H9 (cell line): ENCODE data around the gene MGAT5. TPM values are rescaled to one million over a fixed set of nuclear protein-coding genes. Genes with fewer than 3 reads are reported as not detected.

ENCODE experiments used
- DNase-seq: peaks from one replicate; pipeline ENCODE4 v3.0.0-alpha.2; 2017
- H2AFZ ChIP-seq: one replicate; pipeline ENCODE4 v1.6.1; 2013; ENCODE audit warnings: mild to moderate bottlenecking, low read length, control low read depth, moderate library complexity
- H2AK5ac ChIP-seq: 2 replicates; pipeline ENCODE4 v1.6.1; 2013; ENCODE audit warnings: low read length, control low read depth, mixed read lengths; ENCODE audit not compliant: insufficient read length
- H2BK120ac ChIP-seq: one replicate; pipeline ENCODE4 v1.6.1; 2013; ENCODE audit warnings: low read depth, mild to moderate bottlenecking, low read length, control low read depth, inconsistent platforms; ENCODE audit not compliant: poor library complexity, severe bottlenecking
- H2BK12ac ChIP-seq: 2 replicates; pipeline ENCODE4 v1.6.1; 2013; ENCODE audit warnings: low read length, control low read depth, mixed read lengths, low read depth; ENCODE audit not compliant: insufficient read length
- H2BK15ac ChIP-seq: 2 replicates; pipeline ENCODE4 v1.6.1; 2013; ENCODE audit warnings: low read depth, low read length, control low read depth
- H2BK20ac ChIP-seq: one replicate; pipeline ENCODE4 v1.6.1; 2013; ENCODE audit warnings: low read depth, mild to moderate bottlenecking, low read length, control low read depth, inconsistent platforms; ENCODE audit not compliant: poor library complexity, severe bottlenecking
- H2BK5ac ChIP-seq: 2 replicates; pipeline ENCODE4 v1.6.1; 2013; ENCODE audit warnings: low read length, control low read depth, mixed read lengths; ENCODE audit not compliant: insufficient read length
- H3K14ac ChIP-seq: 2 replicates; pipeline ENCODE4 v1.6.1; 2013; ENCODE audit warnings: low read length, control low read depth; ENCODE audit not compliant: insufficient read depth
- H3K18ac ChIP-seq: 2 replicates; pipeline ENCODE4 v1.6.1; 2013; ENCODE audit warnings: low read depth, mild to moderate bottlenecking, mixed read lengths, low read length, control low read depth; ENCODE audit not compliant: insufficient read length
- H3K23ac ChIP-seq: 2 replicates; pipeline ENCODE4 v1.6.1; 2013; ENCODE audit warnings: low read length, control low read depth, mixed read lengths, low read depth; ENCODE audit not compliant: insufficient read length
- H3K23me2 ChIP-seq: 2 replicates; pipeline ENCODE4 v1.6.1; 2013; ENCODE audit warnings: low read depth, mild to moderate bottlenecking, mixed read lengths, low read length, control low read depth; ENCODE audit not compliant: insufficient read length, poor library complexity, severe bottlenecking
- H3K27ac ChIP-seq: 2 replicates; pipeline ENCODE4 v1.5.1; 2013; ENCODE audit warnings: low read length, control low read depth, mixed read lengths, low read depth; ENCODE audit not compliant: insufficient read length
- H3K27me3 ChIP-seq: 2 replicates; pipeline ENCODE4 v1.6.1; 2013; ENCODE audit warnings: low read length, control low read depth, inconsistent platforms; ENCODE audit not compliant: insufficient read depth
- H3K4ac ChIP-seq: 2 replicates; pipeline ENCODE4 v1.6.1; 2013; ENCODE audit warnings: low read depth, mild to moderate bottlenecking, control low read depth, inconsistent platforms, low read length, moderate library complexity
- H3K4me1 ChIP-seq: 2 replicates; pipeline ENCODE4 v1.6.1; 2013; ENCODE audit warnings: low read length, control low read depth, inconsistent platforms; ENCODE audit not compliant: insufficient read depth
- H3K4me2 ChIP-seq: 2 replicates; pipeline ENCODE4 v1.6.1; 2013; ENCODE audit warnings: low read length, control low read depth, mixed read lengths; ENCODE audit not compliant: insufficient read length, insufficient read depth
- H3K56ac ChIP-seq: 2 replicates; pipeline ENCODE4 v1.6.1; 2013; ENCODE audit warnings: low read depth, mild to moderate bottlenecking, mixed read lengths, low read length, control low read depth; ENCODE audit not compliant: insufficient read length
- H3K79me1 ChIP-seq: 2 replicates; pipeline ENCODE4 v1.6.1; 2013; ENCODE audit warnings: low read depth, mild to moderate bottlenecking, moderate library complexity, low read length, control low read depth, inconsistent platforms; ENCODE audit not compliant: insufficient read depth, poor library complexity, severe bottlenecking
- H3K79me2 ChIP-seq: 2 replicates; pipeline ENCODE4 v1.6.1; 2013; ENCODE audit warnings: low read length, control low read depth, inconsistent platforms; ENCODE audit not compliant: insufficient read depth
- H3K9ac ChIP-seq: 2 replicates; pipeline ENCODE4 v1.6.1; 2013; ENCODE audit warnings: low read length, control low read depth, mixed read lengths; ENCODE audit not compliant: insufficient read length; ENCODE audit errors: extremely low read depth
- H3K9me3 ChIP-seq: one replicate; pipeline ENCODE4 v1.6.1; 2013; ENCODE audit warnings: low read depth, low read length, inconsistent platforms; ENCODE audit not compliant: control insufficient read depth
- H3T11ph ChIP-seq: one replicate; pipeline ENCODE4 v1.6.1; 2013; ENCODE audit warnings: mild to moderate bottlenecking, low read length, control low read depth, inconsistent platforms
- H4K20me1 ChIP-seq: one replicate; pipeline ENCODE4 v1.6.1; 2013; ENCODE audit not compliant: control insufficient read depth, insufficient read length, insufficient read depth
- H4K5ac ChIP-seq: 2 replicates; pipeline ENCODE4 v1.6.1; 2013; ENCODE audit warnings: low read depth, mild to moderate bottlenecking, mixed read lengths, low read length, control low read depth; ENCODE audit not compliant: insufficient read length
- H4K8ac ChIP-seq: replicated peaks from 2 replicates; pipeline ENCODE4 v1.6.1; 2013; ENCODE audit warnings: low read length, control low read depth, mixed read lengths, low read depth; ENCODE audit not compliant: insufficient read length
- H4K91ac ChIP-seq: 2 replicates; pipeline ENCODE4 v1.6.1; 2013; ENCODE audit warnings: low read depth, mild to moderate bottlenecking, moderate library complexity, mixed read lengths, low read length, control low read depth; ENCODE audit not compliant: insufficient read length
- H3K27ac Mint-ChIP-seq, 3 experiments: 2 replicates in 2 of 3; 3 replicates in 1 of 3; pipeline ENCODE4 v1.8.0; 2020 to 2021; ENCODE audit warnings: mixed read lengths in 3 of 3, mild to moderate bottlenecking in 1 of 3, moderate library complexity in 1 of 3
- H3K27me3 Mint-ChIP-seq: 2 replicates; pipeline ENCODE4 v1.8.0; 2021; ENCODE audit warnings: low read depth, mild to moderate bottlenecking, moderate library complexity, mixed read lengths
- H3K36me3 Mint-ChIP-seq, 3 experiments: 2 replicates in 2 of 3; 3 replicates in 1 of 3; pipeline ENCODE4 v1.8.0; 2020 to 2021; ENCODE audit warnings: low read depth in 3 of 3, mixed read lengths in 3 of 3; ENCODE audit not compliant: insufficient read depth in 1 of 3
- H3K4me1 Mint-ChIP-seq, 2 experiments: 2 replicates each; pipeline ENCODE4 v1.8.0; 2020; ENCODE audit warnings: mixed read lengths in 2 of 2
- H3K4me3 Mint-ChIP-seq, 2 experiments: 2 replicates in 1 of 2; 3 replicates in 1 of 2; pipeline ENCODE4 v1.8.0; 2020 to 2021; ENCODE audit warnings: mild to moderate bottlenecking in 2 of 2, mixed read lengths in 2 of 2, moderate library complexity in 1 of 2
- H3K9me3 Mint-ChIP-seq, 2 experiments: 2 replicates in 1 of 2; 3 replicates in 1 of 2; pipeline ENCODE4 v1.8.0; 2020; ENCODE audit warnings: mild to moderate bottlenecking in 2 of 2, mixed read lengths in 2 of 2, moderate library complexity in 1 of 2
- WGBS: extraction: QIAGEN DNeasy Blood & Tissue Kit; methylation state at CpG from one replicate; pipeline ENCODE4 v1.1.7; 2013; ENCODE audit warnings: missing lambda C conversion rate, low lambda C conversion rate, mixed read lengths; ENCODE audit not compliant: insufficient read length; ENCODE audit errors: extremely low coverage; 5-methylcytosine and 5-hydroxymethylcytosine counted together
- total RNA-seq: library from RNA; stranded (reverse); gene quantifications from 2 replicates; pipeline ENCODE4 v1.2.1, GENCODE V29; 2021
- TF ChIP-seq, protein P1 (sequence below): fragments of 200-600 bp; sonication (generic); conservative IDR thresholded peaks from 3 replicates; pipeline ENCODE4 v1.8.0; 2021; ENCODE audit warnings: antibody characterized with exemption, mild to moderate bottlenecking

Gene MGAT5
- total RNA-seq, 1 experiment from 2014 or later = 25.7 TPM

DNA sequence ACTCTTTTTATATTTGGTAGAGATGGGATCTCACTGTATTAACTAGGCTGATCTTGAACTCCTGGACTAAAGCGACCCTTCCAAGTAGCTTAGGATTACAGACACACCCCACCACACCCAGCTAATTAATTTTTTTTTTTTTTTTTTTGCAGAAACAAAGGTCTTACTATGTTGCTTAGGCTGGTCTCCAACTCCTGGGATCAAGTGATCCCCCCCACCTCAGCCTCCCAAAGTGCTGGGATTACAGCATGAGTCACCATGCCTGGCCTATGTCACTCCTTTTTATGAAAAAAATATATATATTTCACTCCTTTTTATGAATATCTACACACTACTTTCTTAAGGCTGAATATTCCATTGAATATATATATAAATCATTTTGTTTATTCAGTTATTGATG lies 162.8 kb downstream of the MGAT5 start:
- Histone ChIP-seq H2BK5ac (no peak overlapping the region), H3K27ac (no peak overlapping the region), H4K91ac (no peak overlapping the region), H3K23me2 (no peaks in the 10 kb centered on the region), H3K4ac (no peak overlapping the region), H2BK15ac (no peak overlapping the region), H3K18ac (no peak overlapping the region), H2AK5ac (no peak overlapping the region), H3K4me1 (no peaks in the 10 kb centered on the region), H3K9me3 (no peaks in the 10 kb centered on the region), H3K27me3 (no peaks in the 10 kb centered on the region), H3K56ac (no peak overlapping the region), H2BK12ac (no peak overlapping the region), H3K79me1 (no peaks in the 10 kb centered on the region), H4K5ac (no peak overlapping the region), H3K79me2 (no peaks in the 10 kb centered on the region), H3T11ph (no peak overlapping the region), H3K14ac (no peak overlapping the region), H3K9ac (no peak overlapping the region), H3K23ac (no peak overlapping the region), H2BK20ac (no peak overlapping the region), H2AFZ (no peak overlapping the region), H4K20me1 (no peaks in the 10 kb centered on the region), H2BK120ac (no peak overlapping the region), H4K8ac (no peak overlapping the region), H3K4me2 (no peak overlapping the region)
- Mint-ChIP-seq H3K4me1 (peaks cover 9 to 13% of the 10 kb centered on the region in 2 experiments), H3K27ac (no peak overlapping the region), H3K4me3 (no peak overlapping the region), H3K27me3 (no peaks in the 10 kb centered on the region), H3K36me3 (no peaks in the 10 kb centered on the region; a peak in 1 of 7 replicates), H3K9me3 (no peaks in the 10 kb centered on the region)
- no peak for DNase-seq
- WGBS = no CpG with 5 or more reads among the region's 1 CpG
- TF ChIP-seq, protein P1, sequence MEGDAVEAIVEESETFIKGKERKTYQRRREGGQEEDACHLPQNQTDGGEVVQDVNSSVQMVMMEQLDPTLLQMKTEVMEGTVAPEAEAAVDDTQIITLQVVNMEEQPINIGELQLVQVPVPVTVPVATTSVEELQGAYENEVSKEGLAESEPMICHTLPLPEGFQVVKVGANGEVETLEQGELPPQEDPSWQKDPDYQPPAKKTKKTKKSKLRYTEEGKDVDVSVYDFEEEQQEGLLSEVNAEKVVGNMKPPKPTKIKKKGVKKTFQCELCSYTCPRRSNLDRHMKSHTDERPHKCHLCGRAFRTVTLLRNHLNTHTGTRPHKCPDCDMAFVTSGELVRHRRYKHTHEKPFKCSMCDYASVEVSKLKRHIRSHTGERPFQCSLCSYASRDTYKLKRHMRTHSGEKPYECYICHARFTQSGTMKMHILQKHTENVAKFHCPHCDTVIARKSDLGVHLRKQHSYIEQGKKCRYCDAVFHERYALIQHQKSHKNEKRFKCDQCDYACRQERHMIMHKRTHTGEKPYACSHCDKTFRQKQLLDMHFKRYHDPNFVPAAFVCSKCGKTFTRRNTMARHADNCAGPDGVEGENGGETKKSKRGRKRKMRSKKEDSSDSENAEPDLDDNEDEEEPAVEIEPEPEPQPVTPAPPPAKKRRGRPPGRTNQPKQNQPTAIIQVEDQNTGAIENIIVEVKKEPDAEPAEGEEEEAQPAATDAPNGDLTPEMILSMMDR = no peak
